Measurements from ENCODE around the gene WNT11.

WNT11 gene

GRCh38 chr11:76197941-76198640 is 8.2 kb downstream of the WNT11 start:
- H3K9ac ChIP-seq (ENCODE audit: insufficient read length): no peak overlapping the region
- H3K9me3 ChIP-seq (ENCODE audit: low read depth, low read length): no peaks in the 10 kb centered on the region
- no peak for DNase-seq (ENCODE audit: low read depth, low spot score)
- no peak overlapping the region for H3K4me3 ChIP-seq
- no peak overlapping the region for H3K27ac ChIP-seq
- TF ChIP-seq EZH2 (IDR thresholded peaks at IDR 0.05) (no peak), FOXP2 (optimal IDR thresholded peaks at IDR 0.05; ENCODE audit: control extremely low read depth, extremely low read length, insufficient read depth) (no peak), POLR2AphosphoS5 (IDR thresholded peaks at IDR 0.05; ENCODE audit: borderline replicate concordance, low read depth, low read length) (no peak)
- no peaks in the 10 kb centered on the region for H3K36me3 ChIP-seq (ENCODE audit: insufficient read depth, low read length)

GRCh38 chr11:76197332-76197731 is 9.0 kb downstream of the WNT11 start:
- no peak overlapping the region for H3K9ac ChIP-seq (ENCODE audit: insufficient read length)
- H3K4me3 ChIP-seq: no peak overlapping the region
- H3K36me3 ChIP-seq (ENCODE audit: insufficient read depth, low read length): no peaks in the 10 kb centered on the region
- no peak for DNase-seq (ENCODE audit: low read depth, low spot score)
- H3K27ac ChIP-seq: no peak overlapping the region
- TF ChIP-seq POLR2AphosphoS5 (IDR thresholded peaks at IDR 0.05; ENCODE audit: borderline replicate concordance, low read depth, low read length) (no peak), EZH2 (IDR thresholded peaks at IDR 0.05) (no peak), FOXP2 (optimal IDR thresholded peaks at IDR 0.05; ENCODE audit: control extremely low read depth, extremely low read length, insufficient read depth) (no peak)
- no peaks in the 10 kb centered on the region for H3K9me3 ChIP-seq (ENCODE audit: low read depth, low read length)

GRCh38 chr11:76196849-76197248 is 9.5 kb downstream of the WNT11 start:
- no peak for DNase-seq (ENCODE audit: low read depth, low spot score)
- H3K27ac ChIP-seq: no peak overlapping the region
- TF ChIP-seq EZH2 (IDR thresholded peaks at IDR 0.05) (no peak), FOXP2 (optimal IDR thresholded peaks at IDR 0.05; ENCODE audit: control extremely low read depth, extremely low read length, insufficient read depth) (no peak), POLR2AphosphoS5 (IDR thresholded peaks at IDR 0.05; ENCODE audit: borderline replicate concordance, low read depth, low read length) (no peak)
- H3K9me3 ChIP-seq (ENCODE audit: low read depth, low read length): no peaks in the 10 kb centered on the region
- no peak overlapping the region for H3K9ac ChIP-seq (ENCODE audit: insufficient read length)
- no peaks in the 10 kb centered on the region for H3K36me3 ChIP-seq (ENCODE audit: insufficient read depth, low read length)
- H3K4me3 ChIP-seq: no peak overlapping the region

- Histone ChIP-seq H3K27ac (no peak overlapping the region), H3K36me3 (ENCODE audit: insufficient read depth, low read length) (no peaks in the 10 kb centered on the region), H3K4me3 (no peak overlapping the region), H3K9ac (ENCODE audit: insufficient read length) (no peak overlapping the region), H3K9me3 (ENCODE audit: low read depth, low read length) (no peaks in the 10 kb centered on the region)
- DNase-seq (ENCODE audit: low read depth, low spot score): no peak
- TF ChIP-seq POLR2AphosphoS5 (IDR thresholded peaks at IDR 0.05; ENCODE audit: borderline replicate concordance, low read depth, low read length) (no peak), EZH2 (IDR thresholded peaks at IDR 0.05) (no peak), FOXP2 (optimal IDR thresholded peaks at IDR 0.05; ENCODE audit: control extremely low read depth, extremely low read length, insufficient read depth) (no peak)
These were observed 11.2 kb downstream of the WNT11 start for GRCh38 chr11:76194872-76195668.

- no peaks in the 10 kb centered on the region for H3K36me3 ChIP-seq (ENCODE audit: insufficient read depth, low read length)
- no peak overlapping the region for H3K27ac ChIP-seq
- H3K4me3 ChIP-seq: no peak overlapping the region
- no peaks in the 10 kb centered on the region for H3K9me3 ChIP-seq (ENCODE audit: low read depth, low read length)
- TF ChIP-seq EZH2 (IDR thresholded peaks at IDR 0.05) (no peak), FOXP2 (optimal IDR thresholded peaks at IDR 0.05; ENCODE audit: control extremely low read depth, extremely low read length, insufficient read depth) (no peak), POLR2AphosphoS5 (IDR thresholded peaks at IDR 0.05; ENCODE audit: borderline replicate concordance, low read depth, low read length) (no peak)
- no peak overlapping the region for H3K9ac ChIP-seq (ENCODE audit: insufficient read length)
- no peak for DNase-seq (ENCODE audit: low read depth, low spot score)
These were observed 13.1 kb downstream of the WNT11 start for GRCh38 chr11:76193219-76193618.

- Histone ChIP-seq H3K9ac (ENCODE audit: insufficient read length) (no peak overlapping the region), H3K36me3 (ENCODE audit: insufficient read depth, low read length) (no peaks in the 10 kb centered on the region), H3K9me3 (ENCODE audit: low read depth, low read length) (no peaks in the 10 kb centered on the region), H3K27ac (no peak overlapping the region), H3K4me3 (no peak overlapping the region)
- TF ChIP-seq POLR2AphosphoS5 (IDR thresholded peaks at IDR 0.05; ENCODE audit: borderline replicate concordance, low read depth, low read length) (no peak), EZH2 (IDR thresholded peaks at IDR 0.05) (no peak), FOXP2 (optimal IDR thresholded peaks at IDR 0.05; ENCODE audit: control extremely low read depth, extremely low read length, insufficient read depth) (no peak)
- DNase-seq (ENCODE audit: low read depth, low spot score): no peak
These were observed 15.9 kb downstream of the WNT11 start for GRCh38 chr11:76190376-76190775.

- no peak overlapping the region for H3K9ac ChIP-seq (ENCODE audit: insufficient read length)
- TF ChIP-seq EZH2 (IDR thresholded peaks at IDR 0.05) (no peak), POLR2AphosphoS5 (IDR thresholded peaks at IDR 0.05; ENCODE audit: borderline replicate concordance, low read depth, low read length) (no peak), FOXP2 (optimal IDR thresholded peaks at IDR 0.05; ENCODE audit: control extremely low read depth, extremely low read length, insufficient read depth) (no peak)
These were observed 16.6 kb downstream of the WNT11 start for GRCh38 chr11:76189682-76190081.

GRCh38 chr11:76188873-76189272 is 17.4 kb downstream of the WNT11 start:
- DNase-seq (ENCODE audit: low read depth, low spot score): no peak
- no peak overlapping the region for H3K9ac ChIP-seq (ENCODE audit: insufficient read length)
- TF ChIP-seq FOXP2 (optimal IDR thresholded peaks at IDR 0.05; ENCODE audit: control extremely low read depth, extremely low read length, insufficient read depth) (no peak), POLR2AphosphoS5 (IDR thresholded peaks at IDR 0.05; ENCODE audit: borderline replicate concordance, low read depth, low read length) (no peak), EZH2 (IDR thresholded peaks at IDR 0.05) (no peak)
- no peaks in the 10 kb centered on the region for H3K9me3 ChIP-seq (ENCODE audit: low read depth, low read length)
- no peak overlapping the region for H3K27ac ChIP-seq
- no peak overlapping the region for H3K4me3 ChIP-seq
- H3K36me3 ChIP-seq (ENCODE audit: insufficient read depth, low read length): no peaks in the 10 kb centered on the region

More at GRCh38 chr11:76189682-76190081, 16.6 kb downstream of the WNT11 start:
- DNase-seq (ENCODE audit: low read depth, low spot score): no peak
- Histone ChIP-seq H3K36me3 (ENCODE audit: insufficient read depth, low read length) (no peaks in the 10 kb centered on the region), H3K4me3 (no peak overlapping the region), H3K27ac (no peak overlapping the region), H3K9me3 (ENCODE audit: low read depth, low read length) (no peaks in the 10 kb centered on the region)

All from SK-N-MC (cell line).